Fibroblast of skin of right biceps (primary cell): ENCODE measurements around the gene WDR89.
A peak's percentile ranks its signal among the peaks of the same experiment; 100 is the strongest.
"Not testable (repeated sequence)": the region's sequence is repeated elsewhere in the genome, so short reads cannot be mapped to it uniquely, and the experiment has no call there.

Experiments
- DNase-seq: peaks from one replicate; pipeline ENCODE4 v3.0.0-alpha.2; 2013

The WDR89 gene

GRCh38 chr14:63594455-63595372 is 47.0 kb downstream of the WDR89 start:
- DNase-seq, result no peak

- not testable (repeated sequence) for DNase-seq
Observed at GRCh38 chr14:63583046-63583445, 58.6 kb downstream of the WDR89 start.

- no peak for DNase-seq
Observed at GRCh38 chr14:63581491-63581890, 60.2 kb downstream of the WDR89 start.

GRCh38 chr14:63578300-63578699 is 63.4 kb downstream of the WDR89 start:
- no peak for DNase-seq

GRCh38 chr14:63573581-63573980 is 68.1 kb downstream of the WDR89 start:
- DNase-seq, result peak; percentile 44

GRCh38 chr14:63565448-63565847 is 76.2 kb downstream of the WDR89 start:
- no peak for DNase-seq

- DNase-seq, result peak; percentile 6
Observed at GRCh38 chr14:63564318-63564717, 77.4 kb downstream of the WDR89 start.

GRCh38 chr14:63563370-63564026 is 78.2 kb downstream of the WDR89 start:
- peak; percentile 11 for DNase-seq

- no peak for DNase-seq
Observed at GRCh38 chr14:63562405-63562804, 79.3 kb downstream of the WDR89 start.

GRCh38 chr14:63555572-63555971 is 86.1 kb downstream of the WDR89 start:
- DNase-seq, result no peak

- DNase-seq, result peak; percentile 58
Observed at GRCh38 chr14:63551332-63551731, 90.3 kb downstream of the WDR89 start.

GRCh38 chr14:63547798-63548335 is 93.8 kb downstream of the WDR89 start:
- DNase-seq, result no peak
